HAP-1 (cell line): ENCODE results near the gene SOCS6.

Source experiments
- DNase-seq, 2 experiments: peaks; one replicate each; pipeline ENCODE4 v3.0.0-alpha.2; 2016 to 2020; ENCODE audit warnings: low spot score in 2 of 2
- H3K27me3 ChIP-seq: fragments of 250-450 bp; sonication (Bioruptor Pico); 2 replicates; pipeline ENCODE4 v1.5.1; 2020; ENCODE audit warnings: low read depth, mild to moderate bottlenecking, moderate library complexity
- H3K36me3 ChIP-seq: fragments of 250-450 bp; sonication (Bioruptor Pico); replicated peaks from 2 replicates; pipeline ENCODE4 v1.5.1; 2020; ENCODE audit warnings: mild to moderate bottlenecking
- H3K4me1 ChIP-seq: fragments of 250-450 bp; sonication (Bioruptor Pico); 2 replicates; pipeline ENCODE4 v1.5.1; 2020; ENCODE audit warnings: mild to moderate bottlenecking
- H3K4me3 ChIP-seq: fragments of 250-450 bp; sonication (Bioruptor Pico); 2 replicates; pipeline ENCODE4 v1.5.1; 2020; ENCODE audit warnings: mild to moderate bottlenecking, moderate library complexity
- H3K9me3 ChIP-seq: fragments of 250-450 bp; sonication (Bioruptor Pico); 2 replicates; pipeline ENCODE4 v1.5.1; 2020; ENCODE audit warnings: mild to moderate bottlenecking, moderate library complexity
- in situ Hi-C: fragments of 300-500 bp; cut with MboI; formaldehyde crosslinking; loops from 3 replicates; pipeline ENCODE4 v1.14.3; 2020; ENCODE audit warnings: low sequenced_read_pairs, inconsistent platforms, mixed read lengths

Gene SOCS6

DNA sequence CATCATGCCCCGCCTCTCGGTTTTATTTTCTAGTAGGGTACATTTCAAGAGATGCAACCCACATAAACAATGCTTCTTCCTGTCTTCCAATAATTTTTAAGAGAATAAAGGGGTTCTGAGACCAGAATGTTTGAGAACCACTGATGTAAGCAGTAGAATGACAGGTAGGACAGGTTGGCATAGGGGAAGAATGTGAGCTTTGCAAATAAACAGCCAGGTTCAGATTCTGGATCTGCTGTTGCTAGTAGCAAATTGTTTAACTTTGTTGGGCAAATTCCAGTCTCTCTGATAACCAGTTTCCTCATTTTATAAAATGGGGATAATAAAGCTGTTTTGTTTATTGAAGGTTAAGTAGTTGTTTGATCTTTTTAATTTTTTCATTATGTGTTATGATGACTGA is 32.8 kb downstream of the SOCS6 start:
- H3K9me3 ChIP-seq, result no peaks in the 10 kb centered on the region
- H3K36me3 ChIP-seq, result no peaks in the 10 kb centered on the region; the same call in 1 of the 2 replicates
- in situ Hi-C loops, result no loop called here
- H3K4me3 ChIP-seq, result no peak overlapping the region
- no peaks in the 10 kb centered on the region for H3K27me3 ChIP-seq
- peaks cover 3% of the 10 kb centered on the region; the same call in 1 of the 2 replicates for H3K4me1 ChIP-seq
- DNase-seq, result no peak

DNA sequence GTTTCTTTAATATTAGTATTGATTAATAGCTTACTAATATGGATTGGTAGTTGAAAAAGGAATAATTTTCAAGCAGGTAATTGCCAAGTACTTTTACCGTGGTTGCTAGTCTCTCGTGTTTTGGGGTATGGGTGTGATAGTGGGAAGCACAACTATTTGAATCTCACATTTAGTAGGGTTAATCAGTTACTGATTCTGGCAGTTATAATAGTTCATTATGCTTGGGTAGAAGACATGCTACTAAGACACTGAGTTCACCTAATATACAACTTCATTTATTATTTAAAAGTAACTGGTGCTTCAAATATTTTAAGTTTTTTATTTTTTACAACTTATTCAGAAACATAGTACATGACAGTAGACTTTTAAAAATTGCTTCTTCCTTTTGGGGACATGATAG is 33.5 kb downstream of the SOCS6 start:
- Histone ChIP-seq H3K4me3 (no peak overlapping the region), H3K9me3 (no peaks in the 10 kb centered on the region), H3K4me1 (peaks cover 3% of the 10 kb centered on the region; the same call in 1 of the 2 replicates), H3K27me3 (no peaks in the 10 kb centered on the region), H3K36me3 (no peaks in the 10 kb centered on the region; the same call in 1 of the 2 replicates)
- in situ Hi-C loops, result no loop called here
- DNase-seq, result no peak

DNA sequence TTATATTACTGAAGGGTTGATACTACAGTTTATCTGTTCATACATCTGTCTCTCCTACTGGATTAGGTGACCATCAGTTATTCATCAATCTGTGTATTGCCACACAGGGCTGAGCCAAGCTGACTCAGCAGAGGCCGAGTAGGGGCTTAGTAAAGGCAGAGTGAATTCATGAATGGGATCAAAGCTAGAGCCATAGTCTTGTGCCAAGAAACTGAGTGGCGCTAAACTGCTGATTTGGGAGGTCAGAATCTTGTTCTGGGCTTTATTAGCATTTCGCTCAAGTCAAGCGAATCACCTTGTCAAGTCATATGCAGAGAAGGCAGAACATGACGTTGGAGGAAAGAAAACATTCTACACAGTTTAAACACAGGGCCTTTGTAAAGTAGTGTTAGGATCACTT is 34.1 kb downstream of the SOCS6 start:
- in situ Hi-C loops, result no loop called here
- no peak for DNase-seq
- H3K36me3 ChIP-seq, result no peaks in the 10 kb centered on the region; the same call in 1 of the 2 replicates
- H3K27me3 ChIP-seq, result no peaks in the 10 kb centered on the region
- H3K9me3 ChIP-seq, result no peaks in the 10 kb centered on the region
- H3K4me3 ChIP-seq, result no peak overlapping the region
- H3K4me1 ChIP-seq, result peaks cover 3% of the 10 kb centered on the region; the same call in 1 of the 2 replicates

DNA sequence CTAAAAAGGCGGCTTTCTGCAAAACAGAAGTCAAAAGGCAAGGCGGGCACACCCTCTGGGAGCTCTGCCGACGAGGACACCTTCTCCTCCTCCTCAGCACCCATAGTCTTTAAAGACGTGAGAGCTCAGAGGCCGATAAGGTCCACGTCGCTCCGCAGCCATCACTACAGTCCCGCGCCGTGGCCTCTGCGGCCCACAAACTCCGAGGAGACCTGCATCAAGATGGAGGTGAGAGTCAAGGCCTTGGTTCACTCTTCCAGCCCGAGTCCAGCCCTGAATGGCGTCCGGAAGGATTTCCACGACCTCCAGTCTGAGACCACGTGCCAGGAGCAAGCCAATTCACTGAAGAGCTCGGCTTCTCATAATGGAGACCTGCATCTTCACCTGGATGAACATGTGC is 36.1 kb downstream of the SOCS6 start:
- H3K9me3 ChIP-seq, result no peaks in the 10 kb centered on the region
- no peak overlapping the region for H3K4me3 ChIP-seq
- H3K27me3 ChIP-seq, result no peaks in the 10 kb centered on the region
- in situ Hi-C loops, result no loop called here
- H3K4me1 ChIP-seq, result no peaks in the 10 kb centered on the region
- H3K36me3 ChIP-seq, result no peaks in the 10 kb centered on the region; the same call in 1 of the 2 replicates
- no peak for DNase-seq

DNA sequence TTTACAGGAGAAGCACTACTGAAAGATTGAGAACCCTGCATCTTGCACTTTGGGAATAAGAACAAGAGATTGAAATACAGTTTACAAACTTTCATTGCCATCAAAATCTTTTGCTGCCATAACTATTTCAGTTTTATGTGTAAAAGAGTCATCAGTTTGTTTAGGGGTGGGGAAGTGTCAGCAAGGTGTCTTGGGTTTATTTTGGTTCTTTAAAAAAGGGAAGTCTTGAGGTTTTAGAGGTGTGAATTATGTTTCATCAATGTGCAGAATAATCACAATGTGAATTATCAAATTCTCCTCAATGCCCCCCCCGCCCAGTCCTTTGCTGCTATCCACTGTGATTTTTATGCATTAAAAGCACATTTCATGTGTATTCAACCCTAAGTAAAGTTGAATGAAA is 37.4 kb downstream of the SOCS6 start:
- H3K36me3 ChIP-seq, result no peaks in the 10 kb centered on the region; the same call in 1 of the 2 replicates
- H3K4me1 ChIP-seq, result peaks cover 3% of the 10 kb centered on the region; the same call in 1 of the 2 replicates
- in situ Hi-C loops, result no loop called here
- no peaks in the 10 kb centered on the region for H3K9me3 ChIP-seq
- H3K27me3 ChIP-seq, result no peaks in the 10 kb centered on the region
- no peak for DNase-seq
- no peak overlapping the region for H3K4me3 ChIP-seq

DNA sequence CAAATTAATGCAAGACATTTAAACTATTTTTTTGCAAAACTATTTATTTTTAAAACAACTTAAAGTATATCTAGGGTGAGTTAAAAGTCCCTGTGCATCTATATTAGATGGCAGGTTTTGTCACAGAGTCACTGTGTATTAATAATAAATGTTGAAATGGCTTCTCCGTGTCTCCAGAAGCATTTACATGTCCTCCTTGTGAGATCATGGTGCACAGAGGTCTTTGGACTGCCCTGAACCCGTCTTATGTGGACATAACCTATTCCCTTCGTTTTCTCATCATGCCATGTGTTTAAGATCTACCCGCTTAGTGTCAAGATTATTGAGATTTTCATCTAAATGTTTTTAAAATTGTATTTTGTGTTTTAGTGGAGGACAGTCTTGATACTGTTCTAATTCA is 39.3 kb downstream of the SOCS6 start:
- no peaks in the 10 kb centered on the region for H3K9me3 ChIP-seq
- in situ Hi-C loops, result no loop called here
- no peaks in the 10 kb centered on the region; the same call in 1 of the 2 replicates for H3K36me3 ChIP-seq
- no peak overlapping the region for H3K4me3 ChIP-seq
- H3K4me1 ChIP-seq, result peaks cover 4% of the 10 kb centered on the region; the same call in 1 of the 2 replicates
- DNase-seq, result no peak
- no peaks in the 10 kb centered on the region for H3K27me3 ChIP-seq

DNA sequence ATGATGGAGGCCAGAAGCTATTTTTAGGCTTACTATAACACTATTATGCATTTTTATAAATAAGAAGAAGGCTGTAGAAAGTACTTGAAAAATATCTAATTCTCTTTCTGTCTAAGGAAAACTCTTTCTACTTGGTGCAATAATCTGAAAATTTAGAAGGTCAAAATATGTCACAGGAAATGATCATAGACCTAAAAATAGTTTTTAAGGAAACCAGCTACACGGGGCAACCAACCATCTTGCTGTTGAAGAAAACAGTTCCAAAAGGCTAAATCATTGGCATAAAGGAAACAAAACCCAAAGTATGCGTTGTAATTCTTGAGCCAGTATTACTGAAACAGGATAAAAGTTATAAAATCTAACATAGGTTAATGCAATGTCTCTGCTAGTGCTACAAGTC is 40.2 kb downstream of the SOCS6 start:
- no peaks in the 10 kb centered on the region for H3K9me3 ChIP-seq
- H3K36me3 ChIP-seq, result no peaks in the 10 kb centered on the region; the same call in 1 of the 2 replicates
- in situ Hi-C loops, result no loop called here
- H3K4me1 ChIP-seq, result peaks cover 4% of the 10 kb centered on the region; the same call in 1 of the 2 replicates
- DNase-seq, result no peak
- H3K4me3 ChIP-seq, result no peak overlapping the region
- H3K27me3 ChIP-seq, result no peaks in the 10 kb centered on the region

DNA sequence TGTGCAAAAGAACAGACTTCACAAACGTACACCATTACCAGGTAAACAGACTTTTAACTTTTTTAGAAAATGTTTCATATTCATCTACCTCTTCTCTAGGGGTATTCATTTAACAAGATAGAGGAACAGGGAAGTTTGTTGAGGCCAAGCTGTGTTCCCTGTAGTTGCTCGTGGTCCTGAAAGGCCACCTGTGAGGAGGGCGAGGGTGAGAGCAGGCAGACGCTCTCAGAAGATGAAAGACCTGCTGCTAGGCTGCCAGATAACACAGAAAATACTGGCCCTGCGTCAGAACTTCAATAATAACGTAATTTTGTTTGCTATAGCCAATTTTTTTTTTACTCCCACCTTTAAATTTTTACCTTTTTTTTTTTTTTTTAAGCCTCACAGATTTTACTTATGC is 42.0 kb downstream of the SOCS6 start:
- no peaks in the 10 kb centered on the region for H3K9me3 ChIP-seq
- DNase-seq, result no peak
- H3K4me3 ChIP-seq, result no peak overlapping the region
- H3K36me3 ChIP-seq, result no peaks in the 10 kb centered on the region; the same call in 1 of the 2 replicates
- in situ Hi-C loops, result no loop called here
- no peaks in the 10 kb centered on the region for H3K27me3 ChIP-seq
- H3K4me1 ChIP-seq, result peaks cover 4% of the 10 kb centered on the region; the same call in 1 of the 2 replicates

DNA sequence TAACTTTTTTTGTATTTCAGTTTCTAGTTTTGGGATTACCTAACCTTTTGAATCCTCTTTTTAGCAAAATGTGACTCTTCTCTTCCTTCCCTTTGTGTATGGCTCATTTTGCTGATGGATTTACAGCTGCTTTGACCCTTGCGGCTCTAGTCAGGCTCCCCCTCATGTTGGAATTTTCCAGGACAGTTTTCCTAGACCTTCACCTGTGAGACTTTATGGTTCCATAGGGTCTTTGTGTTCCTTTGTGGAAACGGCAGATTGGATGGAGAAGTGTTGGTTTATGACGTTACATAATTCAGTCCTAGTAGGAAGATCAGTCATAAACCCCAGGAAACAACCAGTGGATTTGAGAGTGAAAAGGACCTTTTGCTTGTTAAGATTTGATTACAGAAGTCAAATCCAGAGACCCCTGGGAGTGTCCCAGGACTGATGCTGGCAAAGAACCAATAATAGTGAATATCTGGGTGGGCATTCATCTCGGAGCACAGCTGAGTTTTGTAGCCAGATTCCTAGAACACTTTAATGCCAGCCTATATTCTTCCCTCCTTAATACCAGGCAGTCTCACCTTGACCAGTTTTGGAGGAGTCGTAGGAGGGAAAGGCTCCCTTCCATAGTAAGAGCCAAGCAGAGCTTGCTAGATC is 42.7 kb downstream of the SOCS6 start:
- no peak for DNase-seq
- in situ Hi-C loops, result no loop called here
- Histone ChIP-seq H3K4me1 (peaks cover 4% of the 10 kb centered on the region; the same call in 1 of the 2 replicates), H3K4me3 (no peak overlapping the region), H3K36me3 (no peaks in the 10 kb centered on the region), H3K27me3 (no peaks in the 10 kb centered on the region), H3K9me3 (no peaks in the 10 kb centered on the region)

DNA sequence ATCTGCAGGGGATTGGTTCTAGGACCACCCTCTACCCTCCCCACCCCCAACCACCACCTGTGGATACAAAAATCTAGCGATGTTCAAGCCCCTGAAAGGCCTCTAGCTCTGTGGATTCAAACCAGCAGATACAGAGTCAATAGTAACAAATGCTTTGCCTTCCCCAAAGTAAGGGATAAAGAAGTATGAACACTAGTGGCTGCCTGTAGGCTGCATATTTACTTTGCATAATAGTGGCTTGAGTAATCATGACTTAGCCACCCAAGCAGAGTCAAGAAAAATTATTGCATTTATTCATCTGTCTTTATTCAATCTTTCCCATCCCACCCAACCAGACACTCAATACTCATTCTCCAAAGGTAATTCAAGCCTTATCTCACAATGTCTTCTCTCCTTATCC is 43.8 kb downstream of the SOCS6 start:
- peaks cover 4% of the 10 kb centered on the region; the same call in 1 of the 2 replicates for H3K4me1 ChIP-seq
- H3K27me3 ChIP-seq, result no peaks in the 10 kb centered on the region
- H3K36me3 ChIP-seq, result no peaks in the 10 kb centered on the region
- H3K4me3 ChIP-seq, result no peak overlapping the region
- in situ Hi-C loops, result no loop called here
- no peaks in the 10 kb centered on the region for H3K9me3 ChIP-seq
- no peak for DNase-seq

DNA sequence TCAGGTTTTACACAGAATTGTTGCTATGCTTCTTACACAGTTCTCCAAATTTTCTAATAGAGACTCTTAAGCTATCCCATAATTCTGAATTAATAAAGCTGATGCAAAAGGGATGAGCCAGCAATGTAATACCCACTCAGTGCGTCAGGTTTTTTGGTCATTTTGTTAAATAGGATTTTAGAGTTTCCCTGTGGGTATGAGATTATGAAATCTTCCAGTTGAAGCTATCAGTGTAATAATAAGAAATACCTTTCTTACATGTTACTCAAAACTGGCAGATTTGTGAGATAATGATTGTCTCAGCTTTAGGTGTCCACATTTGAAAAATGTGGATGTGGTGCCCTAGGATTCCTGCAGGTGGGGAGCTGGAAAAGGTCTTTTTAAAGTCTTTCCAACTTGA is 44.5 kb downstream of the SOCS6 start:
- H3K36me3 ChIP-seq, result no peaks in the 10 kb centered on the region
- in situ Hi-C loops, result no loop called here
- DNase-seq, result no peak
- H3K4me3 ChIP-seq, result no peak overlapping the region
- no peaks in the 10 kb centered on the region for H3K27me3 ChIP-seq
- peaks cover 4% of the 10 kb centered on the region; the same call in 1 of the 2 replicates for H3K4me1 ChIP-seq
- no peaks in the 10 kb centered on the region for H3K9me3 ChIP-seq

DNA sequence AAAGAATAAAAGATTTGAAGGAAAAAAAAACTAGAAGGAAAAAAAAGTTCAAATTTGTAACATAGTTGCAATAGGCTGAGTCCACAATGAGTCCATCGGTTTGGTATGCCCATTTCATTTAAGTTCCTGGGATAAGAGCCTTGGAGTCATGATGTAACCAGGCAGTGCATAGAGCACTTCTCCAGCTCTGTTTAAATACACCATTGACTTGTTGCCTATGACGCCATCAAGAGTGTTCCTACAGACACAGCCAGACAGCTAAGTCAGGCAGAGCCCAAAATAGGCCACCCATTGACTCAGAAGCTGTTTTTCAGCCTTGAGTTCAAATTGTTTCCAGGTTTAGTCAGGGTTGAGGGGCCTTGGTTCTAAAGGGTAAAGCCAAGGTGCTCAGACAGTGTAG is 44.9 kb downstream of the SOCS6 start:
- Histone ChIP-seq H3K36me3 (no peaks in the 10 kb centered on the region), H3K4me3 (no peak overlapping the region), H3K4me1 (peaks cover 4% of the 10 kb centered on the region; the same call in 1 of the 2 replicates), H3K27me3 (no peaks in the 10 kb centered on the region), H3K9me3 (no peaks in the 10 kb centered on the region)
- DNase-seq, result no peak
- in situ Hi-C loops, result no loop called here

DNA sequence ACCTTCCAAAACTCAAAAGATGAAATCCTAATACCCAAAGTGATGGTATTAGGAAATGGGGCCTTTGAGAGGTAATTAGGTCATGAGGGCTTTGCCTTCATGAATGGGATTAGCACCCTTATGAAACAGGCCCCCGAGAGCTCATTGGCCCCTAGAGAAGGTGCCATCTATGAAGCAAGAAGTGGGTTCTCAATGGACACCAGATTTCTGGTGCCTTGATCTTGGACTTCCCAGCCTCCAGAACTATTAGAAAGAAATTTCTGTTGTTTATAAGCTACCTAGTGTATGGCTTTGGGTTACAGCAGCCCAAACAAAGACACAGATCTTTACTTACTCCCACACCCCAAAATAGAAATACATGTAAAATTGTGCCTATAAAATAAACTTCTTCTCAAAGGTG is 45.4 kb downstream of the SOCS6 start:
- in situ Hi-C loops, result no loop called here
- H3K27me3 ChIP-seq, result no peaks in the 10 kb centered on the region
- no peaks in the 10 kb centered on the region for H3K36me3 ChIP-seq
- no peak overlapping the region for H3K4me3 ChIP-seq
- H3K9me3 ChIP-seq, result no peaks in the 10 kb centered on the region
- peaks cover 4% of the 10 kb centered on the region; the same call in 1 of the 2 replicates for H3K4me1 ChIP-seq
- no peak for DNase-seq

DNA sequence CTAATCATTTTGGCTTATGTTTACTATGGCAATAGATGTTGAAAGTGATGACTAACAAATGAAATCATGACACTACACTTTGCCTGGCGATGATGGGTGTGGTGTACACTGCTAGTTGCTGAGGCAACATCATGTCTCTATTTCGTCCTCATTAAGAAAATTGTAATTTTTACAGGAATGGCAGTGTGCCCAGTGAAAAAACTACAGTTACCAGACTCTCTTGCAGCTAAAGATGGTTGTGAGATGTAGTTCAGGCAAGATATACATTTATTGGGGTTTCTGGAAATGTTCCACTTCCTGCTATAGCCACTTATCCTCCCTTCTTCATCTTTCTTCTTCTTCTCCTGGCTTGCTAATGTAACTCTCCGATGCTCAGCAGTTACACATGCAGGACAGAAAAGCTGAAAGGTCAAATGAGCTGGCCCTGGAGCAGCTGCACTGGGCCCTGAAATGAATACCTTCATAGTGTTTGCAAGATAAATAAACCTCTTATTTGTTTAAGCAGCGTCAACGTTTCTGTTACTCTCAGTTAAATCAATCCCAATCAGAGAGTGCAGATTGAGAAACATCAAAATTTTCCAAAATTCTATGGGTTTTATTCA is 46.0 kb downstream of the SOCS6 start:
- H3K36me3 ChIP-seq, result no peaks in the 10 kb centered on the region
- in situ Hi-C loops, result no loop called here

More for the DNA sequence above, 46.0 kb downstream of the SOCS6 start:
- DNase-seq, result no peak
- no peaks in the 10 kb centered on the region for H3K27me3 ChIP-seq
- H3K4me1 ChIP-seq, result peaks cover 4% of the 10 kb centered on the region; the same call in 1 of the 2 replicates
- no peak overlapping the region for H3K4me3 ChIP-seq
- no peaks in the 10 kb centered on the region for H3K9me3 ChIP-seq
